ENCODE data around the gene MTTP. TPM values are rescaled to one million over a fixed set of nuclear protein-coding genes. Genes with fewer than 3 reads are reported as not detected.

The MTTP gene
- total and polyA plus RNA-seq, 2 experiments from 2014 or later = not detected

GRCh38 chr4:99563310-99564186, 11.1 kb upstream of the MTTP start, which contains the start of gene TRMT10A:
TSS of gene TRMT10A (minus strand) at chr4:99564039. CDS start at chr4:99559338, 4,701 bp downstream.
- TF ChIP-seq EZH2 (IDR thresholded peaks at IDR 0.05; ENCODE audit: insufficient read depth, poor library complexity, severe bottlenecking) = no peak
- no peak for TF ChIP-seq EZH2phosphoT487 (IDR thresholded peaks at IDR 0.05; ENCODE audit: insufficient read depth, low read depth)
- H4K20me1 ChIP-seq (ENCODE audit: insufficient read depth) = no peaks in the 10 kb centered on the region
- H3K27me3 ChIP-seq (replicated peaks; ENCODE audit: insufficient read depth) = no peaks in the 10 kb centered on the region
- in situ Hi-C loops (cut with MboI) = no loop called here
- WGBS, 2 experiments (ENCODE audit: low coverage in 1 of 2, low lambda C conversion rate in 2 of 2, missing lambda C conversion rate in 2 of 2) = 1 to 2% methylated on average over 48 of the region's 48 CpGs
- peak; percentile 99 for DNase-seq
- peak within 1 kb of the TSS; percentile 84 for H3K9ac ChIP-seq
- no peaks in the 10 kb centered on the region for H3K36me3 ChIP-seq (ENCODE audit: low read depth)
- H3K79me2 ChIP-seq (ENCODE audit: insufficient read depth) = no peaks in the 10 kb centered on the region
- H3F3A ChIP-seq (ENCODE audit: insufficient read depth) = peaks cover 16% of the 10 kb centered on the region
- H3K9me2 ChIP-seq (ENCODE audit: insufficient read depth) = no peaks in the 10 kb centered on the region
- no peaks in the 10 kb centered on the region for H3K9me3 ChIP-seq (ENCODE audit: low read depth)
- peak within 1 kb of the TSS; percentile 98 for H2AFZ ChIP-seq
- peak within 1 kb of the TSS; percentile 94 for H3K4me2 ChIP-seq (ENCODE audit: unreplicated experiment)
- peak within 1 kb of the TSS; percentile 93 for H3K27ac ChIP-seq
- 0 out of 2 replicates have a peak, but pooled peaks cover 3% of the 10 kb centered on the region for H3K4me1 ChIP-seq (ENCODE audit: insufficient read depth)
- peak within 1 kb of the TSS; percentile 89 for H3K4me3 ChIP-seq

- Histone ChIP-seq H3K4me1 (ENCODE audit: insufficient read depth) (0 out of 2 replicates have a peak, but pooled peaks cover 3% of the 10 kb centered on the region), H4K20me1 (ENCODE audit: insufficient read depth) (no peaks in the 10 kb centered on the region), H3K27ac (no peak overlapping the region), H3K4me3 (no peak overlapping the region), H3K9me3 (ENCODE audit: low read depth) (no peaks in the 10 kb centered on the region), H3F3A (ENCODE audit: insufficient read depth) (peaks cover 16% of the 10 kb centered on the region), H3K4me2 (ENCODE audit: unreplicated experiment) (peak overlapping the region; percentile 94), H3K27me3 (replicated peaks; ENCODE audit: insufficient read depth) (no peaks in the 10 kb centered on the region), H3K9me2 (ENCODE audit: insufficient read depth) (no peaks in the 10 kb centered on the region), H3K9ac (no peak overlapping the region), H2AFZ (peak overlapping the region; percentile 98), H3K36me3 (ENCODE audit: low read depth) (no peaks in the 10 kb centered on the region), H3K79me2 (ENCODE audit: insufficient read depth) (no peaks in the 10 kb centered on the region)
- DNase-seq = no peak
- in situ Hi-C loops (cut with MboI) = no loop called here
- TF ChIP-seq EZH2phosphoT487 (IDR thresholded peaks at IDR 0.05; ENCODE audit: insufficient read depth, low read depth) (no peak), EZH2 (IDR thresholded peaks at IDR 0.05; ENCODE audit: insufficient read depth, poor library complexity, severe bottlenecking) (no peak)
Observed at GRCh38 chr4:99564921-99565320, 9.7 kb upstream of the MTTP start.

- Histone ChIP-seq H3K27ac (no peak overlapping the region), H3K27me3 (replicated peaks; ENCODE audit: insufficient read depth) (no peaks in the 10 kb centered on the region), H3K4me1 (ENCODE audit: insufficient read depth) (no peaks in the 10 kb centered on the region), H3K79me2 (ENCODE audit: insufficient read depth) (no peaks in the 10 kb centered on the region), H3F3A (ENCODE audit: insufficient read depth) (no peaks in the 10 kb centered on the region), H4K20me1 (ENCODE audit: insufficient read depth) (no peaks in the 10 kb centered on the region), H3K36me3 (ENCODE audit: low read depth) (no peaks in the 10 kb centered on the region), H2AFZ (no peak overlapping the region), H3K4me2 (ENCODE audit: unreplicated experiment) (no peak overlapping the region), H3K9ac (no peak overlapping the region), H3K9me2 (ENCODE audit: insufficient read depth) (no peaks in the 10 kb centered on the region), H3K9me3 (ENCODE audit: low read depth) (no peaks in the 10 kb centered on the region), H3K4me3 (no peak overlapping the region)
- 13 to 33% methylated on average over 1 of the region's 1 CpG for WGBS, 2 experiments (ENCODE audit: low coverage in 1 of 2, low lambda C conversion rate in 2 of 2, missing lambda C conversion rate in 2 of 2)
- in situ Hi-C loops (cut with MboI) = no loop called here
- no peak for TF ChIP-seq EZH2 (IDR thresholded peaks at IDR 0.05; ENCODE audit: insufficient read depth, poor library complexity, severe bottlenecking)
- no peak for TF ChIP-seq EZH2phosphoT487 (IDR thresholded peaks at IDR 0.05; ENCODE audit: insufficient read depth, low read depth)
- DNase-seq = no peak
Observed at GRCh38 chr4:99571883-99572282, 2.7 kb upstream of the MTTP start.

- Histone ChIP-seq H3K9me3 (ENCODE audit: low read depth) (no peaks in the 10 kb centered on the region), H3F3A (ENCODE audit: insufficient read depth) (no peaks in the 10 kb centered on the region), H3K27me3 (replicated peaks; ENCODE audit: insufficient read depth) (no peaks in the 10 kb centered on the region), H3K27ac (no peak overlapping the region), H3K4me1 (ENCODE audit: insufficient read depth) (no peaks in the 10 kb centered on the region), H3K36me3 (ENCODE audit: low read depth) (no peaks in the 10 kb centered on the region), H4K20me1 (ENCODE audit: insufficient read depth) (no peaks in the 10 kb centered on the region), H3K4me2 (ENCODE audit: unreplicated experiment) (no peak overlapping the region), H3K9me2 (ENCODE audit: insufficient read depth) (no peaks in the 10 kb centered on the region), H3K79me2 (ENCODE audit: insufficient read depth) (no peaks in the 10 kb centered on the region), H3K4me3 (no peak overlapping the region), H2AFZ (no peak overlapping the region), H3K9ac (no peak overlapping the region)
- TF ChIP-seq EZH2phosphoT487 (IDR thresholded peaks at IDR 0.05; ENCODE audit: insufficient read depth, low read depth) (no peak), EZH2 (IDR thresholded peaks at IDR 0.05; ENCODE audit: insufficient read depth, poor library complexity, severe bottlenecking) (no peak)
- peak; percentile 12 for DNase-seq
- in situ Hi-C loops (cut with MboI) = no loop called here
- WGBS, 2 experiments (ENCODE audit: low coverage in 1 of 2, low lambda C conversion rate in 2 of 2, missing lambda C conversion rate in 2 of 2) = 61 to 65% methylated on average over 6 of the region's 6 CpGs
Observed at GRCh38 chr4:99572527-99573240, 1.9 kb upstream of the MTTP start.
